Esophagus muscularis mucosa (tissue), 4 donors: ENCODE measurements around the gene FAM124A.

Experiments used
- EP300 ChIP-seq: sonication (generic); formaldehyde crosslinking; IDR thresholded peaks from one replicate; pipeline ENCODE4 v1.6.1; 2017; ENCODE audit warnings: antibody characterized with exemption
- POLR2A ChIP-seq: fragments of 450-650 bp; IDR thresholded peaks from one replicate; pipeline ENCODE4 v1.6.1; 2017; ENCODE audit warnings: antibody characterized with exemption, moderate library complexity, mild to moderate bottlenecking, low read depth
- POLR2AphosphoS5 ChIP-seq, 2 donors: sonication (generic); formaldehyde crosslinking; IDR thresholded peaks; one replicate each; pipeline ENCODE4 v1.6.1; 2017; ENCODE audit warnings: antibody characterized with exemption in 2 of 2
- TF ChIP-seq, protein P1 (sequence below), 3 experiments: fragments of 200-600 bp in 2 of 3; fragments of 450-650 bp in 1 of 3; sonication (generic) in 2 of 3; IDR thresholded peaks; one replicate each; pipeline ENCODE4 v1.5.1; 2017 to 2019; ENCODE audit warnings: antibody characterized with exemption in 3 of 3, mild to moderate bottlenecking in 2 of 3, moderate library complexity in 1 of 3

DNA sequence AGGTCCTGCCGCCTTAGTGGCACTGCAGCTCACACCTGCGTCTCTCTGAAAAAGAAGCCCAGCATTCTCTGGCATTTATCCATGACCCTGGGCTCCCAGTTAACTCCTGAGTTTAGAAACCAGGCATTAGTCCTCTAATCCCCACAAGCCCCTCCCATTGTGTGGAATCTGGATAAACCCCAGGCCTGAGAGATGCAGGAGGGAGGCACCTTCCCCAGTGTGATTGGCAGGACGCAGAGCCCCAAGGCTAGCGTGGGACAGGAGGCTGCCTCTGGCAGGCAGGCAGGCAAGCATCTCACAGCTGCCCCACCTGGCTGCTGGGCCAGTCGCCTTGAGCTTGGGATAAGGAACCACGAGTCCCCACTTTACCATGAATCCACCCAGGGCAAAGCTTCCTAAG lies 106.3 kb downstream of the FAM124A start:
- TF ChIP-seq, protein P1, sequence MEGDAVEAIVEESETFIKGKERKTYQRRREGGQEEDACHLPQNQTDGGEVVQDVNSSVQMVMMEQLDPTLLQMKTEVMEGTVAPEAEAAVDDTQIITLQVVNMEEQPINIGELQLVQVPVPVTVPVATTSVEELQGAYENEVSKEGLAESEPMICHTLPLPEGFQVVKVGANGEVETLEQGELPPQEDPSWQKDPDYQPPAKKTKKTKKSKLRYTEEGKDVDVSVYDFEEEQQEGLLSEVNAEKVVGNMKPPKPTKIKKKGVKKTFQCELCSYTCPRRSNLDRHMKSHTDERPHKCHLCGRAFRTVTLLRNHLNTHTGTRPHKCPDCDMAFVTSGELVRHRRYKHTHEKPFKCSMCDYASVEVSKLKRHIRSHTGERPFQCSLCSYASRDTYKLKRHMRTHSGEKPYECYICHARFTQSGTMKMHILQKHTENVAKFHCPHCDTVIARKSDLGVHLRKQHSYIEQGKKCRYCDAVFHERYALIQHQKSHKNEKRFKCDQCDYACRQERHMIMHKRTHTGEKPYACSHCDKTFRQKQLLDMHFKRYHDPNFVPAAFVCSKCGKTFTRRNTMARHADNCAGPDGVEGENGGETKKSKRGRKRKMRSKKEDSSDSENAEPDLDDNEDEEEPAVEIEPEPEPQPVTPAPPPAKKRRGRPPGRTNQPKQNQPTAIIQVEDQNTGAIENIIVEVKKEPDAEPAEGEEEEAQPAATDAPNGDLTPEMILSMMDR (IDR thresholded peaks at IDR 0.05), result no peak
- TF ChIP-seq EP300, result no peak
- TF ChIP-seq POLR2A, result no peak
- TF ChIP-seq POLR2AphosphoS5 (IDR thresholded peaks at IDR 0.05), result no peak
